GM03348 (cell line): ENCODE data around the gene C13orf42.
A peak's percentile ranks its signal among the peaks of the same experiment; 100 is the strongest.
"Not testable (repeated sequence)": the region's sequence is repeated elsewhere in the genome, so short reads cannot be mapped to it uniquely, and the experiment has no call there.

Source experiments
- DNase-seq: peaks from one replicate; pipeline ENCODE4 v3.0.0; 2012; ENCODE audit warnings: low spot score

C13orf42 gene

DNA sequence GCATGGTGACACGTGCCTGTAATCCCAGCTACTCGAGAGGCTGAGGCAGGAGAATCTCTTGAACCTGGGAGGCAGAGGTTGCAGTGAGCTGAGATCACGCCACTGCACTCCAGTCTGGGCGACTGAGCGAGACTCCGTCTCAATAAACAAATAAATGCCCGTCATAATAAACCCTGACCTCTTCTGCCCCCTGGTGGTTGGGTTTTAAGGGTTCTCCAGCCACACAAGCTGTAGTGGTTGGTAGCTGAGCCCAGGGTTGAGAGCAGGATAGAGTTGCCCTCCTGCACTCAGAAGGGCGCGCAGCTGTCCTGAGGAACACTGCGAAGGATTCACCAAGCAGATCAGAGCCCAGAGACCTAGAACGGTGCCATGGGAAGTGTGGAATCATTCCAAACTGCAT is 9.8 kb upstream of the C13orf42 start:
- DNase-seq = not testable (repeated sequence)

DNA sequence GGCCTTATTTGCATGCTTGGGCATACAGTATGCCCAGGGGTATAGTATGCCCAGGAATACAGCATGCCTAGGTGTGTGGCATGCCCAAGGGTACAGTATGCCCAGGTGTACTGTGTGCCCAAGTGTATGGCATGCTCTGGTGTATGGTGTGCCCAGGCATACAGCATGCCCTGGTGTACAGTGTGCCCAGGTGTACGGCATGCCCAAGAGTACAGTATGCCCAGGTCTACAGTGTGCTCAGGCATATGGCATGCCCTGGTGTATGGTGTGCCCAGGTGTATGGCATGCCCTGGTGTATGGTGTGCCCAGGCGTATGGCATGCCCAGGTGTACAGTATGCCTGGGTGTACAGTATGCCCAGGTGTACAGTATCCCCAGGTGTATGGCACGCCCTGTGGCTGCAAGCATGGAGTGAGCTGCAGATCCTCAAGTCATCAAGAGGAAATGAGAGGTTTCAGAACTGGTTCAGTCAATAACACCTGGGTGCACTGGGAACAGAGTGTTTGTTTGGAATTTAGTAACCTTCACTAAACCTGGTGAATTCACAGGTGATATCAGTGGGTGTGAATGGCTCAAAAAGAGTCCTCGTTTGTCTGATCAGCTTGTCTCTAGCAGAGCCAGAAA is 7.8 kb upstream of the C13orf42 start:
- DNase-seq = no peak

DNA sequence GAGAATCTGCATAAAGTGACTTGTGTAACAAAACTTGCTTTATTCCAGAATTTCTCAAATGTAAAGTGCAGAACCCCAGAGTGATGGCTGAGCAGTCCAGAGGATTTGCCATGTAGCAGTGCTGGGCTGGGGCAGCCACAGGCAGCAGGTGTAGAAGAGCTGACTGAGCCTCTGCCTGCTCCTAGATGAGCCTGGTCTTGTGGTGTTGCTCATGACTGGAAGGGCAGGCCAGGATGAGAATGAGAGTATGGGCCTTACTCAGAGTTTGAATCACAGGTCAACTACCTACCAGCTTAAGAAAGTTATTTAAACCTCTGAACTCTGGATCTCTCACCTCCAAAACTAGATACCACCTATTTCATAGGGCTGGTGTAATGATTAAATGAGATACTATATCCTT is 2.9 kb upstream of the C13orf42 start:
- no peak for DNase-seq

DNA sequence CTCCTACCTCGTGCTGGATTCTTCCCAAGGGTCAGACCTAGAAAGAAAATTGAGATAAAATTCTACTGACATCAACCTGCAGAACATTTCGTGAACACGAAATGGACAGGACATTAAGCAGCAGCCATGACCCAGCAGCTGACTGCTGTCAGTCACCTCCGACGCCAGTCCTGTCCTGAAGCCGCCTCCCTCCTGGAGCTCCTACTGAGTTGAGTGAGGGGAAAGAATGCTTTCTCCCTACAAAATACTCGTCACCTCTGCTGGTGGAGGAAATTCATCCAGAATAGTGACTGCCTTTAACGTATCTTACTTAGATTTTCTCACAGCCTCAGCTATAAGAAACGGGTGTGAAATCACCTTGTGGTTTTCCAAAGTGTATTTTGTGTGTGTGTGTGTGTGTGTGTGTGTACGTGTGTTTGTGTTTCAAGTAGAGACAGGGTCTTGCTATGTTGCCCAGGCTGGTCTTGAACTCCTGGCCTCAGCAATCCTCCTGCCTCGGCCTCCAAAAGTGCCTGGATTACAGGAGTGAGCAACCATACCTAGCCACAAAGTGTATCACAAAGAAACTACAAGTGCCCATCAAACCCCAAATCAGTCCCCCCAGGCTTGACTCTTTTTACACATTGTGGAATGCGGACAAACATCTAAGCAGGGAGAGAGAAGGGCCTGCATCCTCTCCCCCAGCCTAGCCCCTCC is 2.3 kb upstream of the C13orf42 start:
- no peak for DNase-seq

DNA sequence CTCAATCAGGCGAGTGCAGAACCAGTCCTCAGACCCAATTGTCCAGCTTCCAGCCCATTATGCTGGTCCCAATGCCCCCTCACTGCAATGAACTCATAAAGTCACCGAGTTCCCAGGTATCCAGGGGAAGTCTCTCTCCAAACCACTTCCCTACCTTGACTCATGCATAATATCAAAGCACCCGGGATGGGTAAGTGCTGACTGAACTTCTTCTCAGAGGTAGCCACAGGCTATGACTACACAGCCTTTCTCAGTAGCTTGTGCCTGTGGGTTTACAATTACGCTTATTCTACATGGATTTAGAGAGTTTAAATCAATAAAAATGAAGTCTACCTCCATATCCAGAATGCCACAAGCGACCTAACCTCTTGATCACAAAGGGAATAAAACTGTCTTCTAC is 1.7 kb upstream of the C13orf42 start:
- no peak for DNase-seq

DNA sequence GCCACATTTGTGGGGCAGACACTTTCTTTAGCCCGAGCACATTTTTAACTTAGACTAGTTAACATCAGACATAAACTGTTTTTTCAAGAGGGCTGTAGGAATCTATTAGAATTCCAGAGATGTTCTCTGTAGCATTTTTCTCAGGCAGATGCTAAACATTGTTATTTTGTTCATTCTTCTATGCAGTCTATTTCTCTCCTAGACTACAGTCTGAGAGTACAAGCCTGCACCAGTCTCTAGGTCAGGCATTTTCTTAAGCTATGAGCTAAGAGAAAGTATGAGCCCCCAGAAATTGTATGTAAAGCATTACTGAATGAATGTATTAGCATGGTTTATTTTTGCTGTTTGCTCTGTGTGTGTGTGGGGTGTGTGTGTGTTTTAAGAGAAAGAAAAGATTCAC is 923 bp upstream of the C13orf42 start:
- no peak for DNase-seq

DNA sequence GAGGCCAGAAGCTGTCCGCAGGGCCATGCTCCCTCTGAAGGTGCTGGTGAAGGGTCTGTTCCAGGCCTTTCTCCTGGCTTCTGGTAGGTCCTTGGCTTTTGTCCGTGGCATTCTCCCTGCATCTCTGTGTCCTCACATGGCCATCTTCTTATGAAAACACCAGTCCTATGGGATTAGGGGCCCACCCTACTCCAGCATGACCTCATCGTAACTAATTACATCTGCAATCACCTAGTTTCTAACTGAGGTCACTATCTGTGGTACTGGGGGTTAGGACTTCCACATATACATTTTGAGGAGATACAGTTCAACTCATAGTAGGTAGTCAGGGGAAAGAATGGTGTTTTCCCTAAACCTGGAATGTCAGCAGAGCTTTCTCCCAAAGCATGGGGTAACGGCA is 3.1 kb downstream of the C13orf42 start:
- DNase-seq = no peak

DNA sequence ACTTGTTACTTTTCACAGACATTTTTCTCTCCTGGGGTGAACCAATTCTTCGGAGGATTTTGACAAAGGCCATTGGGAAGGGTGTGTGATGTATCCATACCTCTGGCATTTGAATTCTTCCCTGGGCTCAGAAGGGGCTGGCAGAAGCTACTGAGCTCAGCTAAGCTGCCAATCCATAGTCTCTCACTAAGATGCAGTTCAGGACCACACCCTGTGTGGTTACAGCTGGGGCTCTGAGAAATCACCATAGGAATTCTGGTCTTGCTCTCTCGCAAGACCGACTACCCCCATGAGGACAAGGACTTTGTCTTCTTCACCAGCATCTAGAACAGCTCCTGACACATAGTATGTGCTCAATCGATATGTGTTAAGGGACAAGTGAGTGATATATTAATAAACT is 6.0 kb downstream of the C13orf42 start:
- no peak for DNase-seq

DNA sequence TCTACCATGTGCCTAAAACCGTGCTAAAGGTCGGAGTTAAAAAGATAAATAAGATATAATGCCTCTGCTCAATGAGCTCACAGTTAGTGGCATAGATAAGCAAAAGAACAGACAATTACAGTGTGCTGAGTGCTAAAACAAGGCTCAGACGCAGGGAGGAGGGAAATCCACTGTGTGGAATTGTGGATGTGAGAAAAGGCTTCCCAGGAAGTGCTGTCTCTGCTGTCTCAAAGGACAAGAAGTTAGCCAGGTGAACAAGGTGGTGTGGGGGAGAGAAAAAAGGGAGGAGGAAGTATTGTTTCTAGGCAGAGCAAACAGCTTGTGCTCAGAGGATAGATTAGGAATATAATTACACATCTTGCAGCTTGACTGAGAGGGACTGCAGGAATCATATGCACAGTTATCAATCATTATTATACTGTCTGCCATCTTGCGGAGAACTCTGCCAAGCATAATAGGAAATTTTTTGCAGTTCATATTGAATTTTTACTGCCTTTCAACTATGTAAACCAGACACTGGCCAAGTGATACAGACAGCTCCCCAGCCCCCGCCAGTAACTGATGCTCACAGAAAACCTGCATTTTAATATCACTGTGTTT is 9.3 kb downstream of the C13orf42 start:
- DNase-seq = no peak

DNA sequence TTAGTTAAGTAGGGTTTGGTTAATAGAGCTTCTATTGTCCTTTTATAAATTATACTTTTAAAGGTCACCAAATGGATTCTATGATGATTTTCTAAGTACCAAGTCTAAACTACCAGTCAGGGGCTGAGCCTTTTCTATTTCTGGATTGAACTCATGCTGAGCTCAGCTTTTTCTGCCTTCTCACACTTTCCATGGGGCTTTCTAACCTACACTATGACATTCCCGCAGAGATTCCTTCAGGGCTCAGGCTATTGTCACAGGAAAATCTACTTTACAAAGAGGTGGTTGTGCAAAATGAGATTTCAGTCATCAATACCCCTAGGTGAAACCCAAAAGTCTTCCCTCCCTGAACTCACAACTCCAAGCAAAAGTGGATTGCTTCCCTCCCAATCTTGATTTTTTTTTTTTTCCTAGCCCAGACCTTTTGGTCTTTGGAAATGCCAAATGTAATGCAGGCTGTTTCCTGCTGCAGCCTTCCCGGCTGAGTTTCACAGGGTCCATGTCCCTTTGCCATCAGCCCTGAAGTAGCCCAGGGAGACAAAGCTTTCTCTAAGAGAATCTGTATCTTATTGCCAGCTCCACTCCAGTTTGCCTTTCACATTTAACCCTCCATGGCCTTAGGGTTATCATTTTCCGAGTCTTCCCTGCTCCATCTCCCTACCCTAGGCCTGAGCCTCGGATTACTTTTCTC is 13.6 kb downstream of the C13orf42 start:
- DNase-seq = no peak

DNA sequence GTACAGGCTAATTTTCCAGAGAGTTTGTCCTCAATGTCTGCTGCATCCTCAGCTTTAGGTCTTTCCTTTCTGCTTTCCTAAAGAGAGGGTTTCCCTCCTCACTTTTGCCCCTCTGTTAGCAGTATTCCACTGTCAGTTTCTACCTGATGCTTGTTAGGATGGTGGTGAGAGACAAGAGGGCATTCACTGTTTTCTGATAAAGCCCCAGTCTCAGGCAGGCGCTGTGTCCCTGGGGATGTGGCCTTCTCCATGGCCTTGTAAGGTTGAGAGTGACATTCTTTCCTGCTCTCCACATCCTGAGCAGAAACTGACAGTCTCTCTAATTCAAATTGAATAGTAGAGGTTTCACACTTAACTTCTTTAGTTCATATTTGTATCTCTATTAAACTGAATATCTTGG is 14.9 kb downstream of the C13orf42 start:
- no peak for DNase-seq

DNA sequence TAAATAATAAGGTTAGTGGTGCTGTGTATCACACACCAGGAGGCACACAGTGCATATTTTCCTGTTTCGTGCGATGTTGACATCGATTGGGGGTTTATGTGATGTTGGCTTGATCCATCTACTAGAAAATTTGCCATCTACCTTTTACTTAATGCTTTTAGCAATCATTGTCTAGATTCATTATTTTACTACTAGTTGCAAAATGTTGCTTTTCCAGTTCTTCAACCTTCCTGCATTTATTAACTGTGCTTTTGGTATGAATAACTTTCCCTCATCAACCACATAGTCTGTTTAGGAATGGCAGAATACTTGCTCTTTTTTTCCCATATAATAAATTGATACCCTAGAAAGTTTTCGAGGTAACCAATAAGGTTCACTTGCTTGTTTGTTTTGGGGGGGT is 17.5 kb downstream of the C13orf42 start:
- no peak for DNase-seq

DNA sequence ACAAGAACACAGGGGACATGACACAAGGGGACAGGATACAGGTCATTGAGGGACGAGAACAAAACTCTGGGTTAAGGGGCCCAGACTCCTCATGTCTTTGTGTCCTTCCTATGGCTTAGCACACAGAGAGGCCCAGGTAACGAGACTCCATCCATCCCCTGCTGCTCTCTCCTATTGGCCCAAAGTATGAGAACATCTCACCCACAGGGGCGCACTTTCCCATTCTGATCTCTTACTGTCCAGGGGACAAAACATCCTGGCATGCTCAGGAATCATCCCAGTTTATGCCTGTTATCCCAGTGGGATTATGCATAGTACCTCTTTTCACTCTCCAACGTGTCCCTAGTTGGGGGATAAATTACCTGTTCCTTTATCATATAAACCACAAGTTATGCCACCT is 19.2 kb downstream of the C13orf42 start:
- no peak for DNase-seq

DNA sequence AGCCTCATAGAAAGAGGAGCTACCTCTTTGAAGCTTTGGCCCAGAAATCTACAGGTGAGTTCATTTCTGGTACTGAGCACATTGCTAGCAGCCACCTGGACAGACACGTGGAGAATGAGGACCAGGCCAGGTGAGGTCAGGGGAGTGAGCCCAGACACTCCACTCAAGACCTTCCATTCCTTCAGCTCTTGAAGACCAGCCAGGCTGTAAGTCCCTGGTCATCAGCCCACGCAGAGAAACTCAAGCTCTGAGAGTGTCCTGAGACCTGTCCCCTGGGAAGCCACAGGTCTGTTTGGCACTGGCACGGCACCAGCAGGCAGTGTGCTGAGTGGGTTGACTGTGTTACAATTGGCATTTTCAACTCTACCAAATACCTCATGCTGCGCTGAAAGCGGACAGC is 27.4 kb downstream of the C13orf42 start:
- DNase-seq = no peak

DNA sequence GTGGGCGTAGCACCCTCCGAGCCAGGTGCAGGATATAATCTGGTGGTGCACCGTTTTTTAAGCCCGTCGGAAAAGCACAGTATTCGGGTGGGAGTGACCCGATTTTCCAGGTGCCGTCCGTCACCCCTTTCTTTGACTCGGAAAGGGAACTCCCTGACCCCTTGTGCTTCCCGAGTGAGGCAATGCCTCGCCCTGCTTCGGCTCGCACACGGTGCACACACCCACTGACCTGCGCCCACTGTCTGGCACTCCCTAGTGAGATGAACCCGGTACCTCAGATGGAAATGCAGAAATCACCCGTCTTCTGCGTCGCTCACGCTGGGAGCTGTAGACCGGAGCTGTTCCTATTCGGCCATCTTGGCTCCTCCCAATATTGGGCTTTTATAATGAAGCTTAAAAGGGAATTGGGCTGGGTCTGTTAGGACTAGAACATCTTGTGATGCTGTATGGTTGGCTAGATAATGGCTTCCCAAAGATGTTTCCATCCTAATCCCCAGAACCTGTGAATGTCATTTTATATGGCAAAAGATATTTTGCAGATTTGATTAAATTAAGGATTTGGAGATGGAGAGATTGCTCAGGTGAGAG is 30.5 kb downstream of the C13orf42 start:
- not testable (repeated sequence) for DNase-seq

DNA sequence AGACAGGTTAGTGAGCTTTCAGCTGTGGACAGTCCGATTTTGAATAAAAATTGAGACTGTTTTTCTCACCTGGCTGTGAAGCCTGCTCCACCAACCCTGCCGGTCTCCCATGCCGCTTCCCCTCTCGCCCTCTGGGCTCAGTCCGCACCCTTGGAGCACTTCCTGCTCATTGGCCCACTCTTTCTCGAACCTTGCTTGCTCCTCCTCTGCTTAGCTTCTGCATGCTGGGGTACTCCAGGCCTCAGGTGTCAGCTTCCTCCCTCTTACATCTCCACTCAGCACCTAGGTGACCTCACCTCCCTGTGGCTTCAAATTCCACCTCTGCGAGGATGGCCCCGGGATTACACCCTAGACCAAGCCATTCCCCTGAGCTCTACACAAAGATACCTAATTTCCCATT is 39.6 kb downstream of the C13orf42 start:
- DNase-seq = no peak

DNA sequence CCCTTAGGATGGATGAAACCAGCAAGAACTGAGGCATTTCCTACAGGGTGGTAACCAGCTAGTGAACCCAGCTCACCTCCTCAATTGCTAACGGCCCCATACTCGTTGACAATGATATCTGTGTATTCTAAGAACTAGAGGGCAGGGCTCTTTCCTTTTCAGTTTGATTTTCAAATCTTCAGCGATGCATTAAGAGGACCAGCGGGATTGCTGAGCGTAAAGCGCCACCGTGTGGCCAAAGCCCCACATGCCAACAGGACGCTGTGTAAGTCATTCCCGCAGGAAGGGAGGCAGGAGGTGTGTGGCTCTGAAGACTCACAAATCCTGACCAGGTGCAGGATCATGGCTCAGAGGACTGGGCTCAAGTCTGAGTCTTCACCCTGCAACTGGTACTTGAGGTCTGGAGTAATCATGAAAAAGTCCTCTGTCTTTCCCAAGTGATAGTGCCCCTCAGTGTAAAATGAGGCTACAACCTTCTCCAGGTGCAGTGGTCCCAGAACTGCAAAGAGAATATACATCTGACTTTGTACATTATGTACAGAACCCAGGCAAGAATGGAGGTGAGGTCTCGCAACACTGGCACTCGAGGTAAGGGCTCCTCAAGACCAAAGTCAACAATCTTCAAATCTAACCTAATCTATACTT is 40.9 kb downstream of the C13orf42 start:
- peak; percentile 84 for DNase-seq

DNA sequence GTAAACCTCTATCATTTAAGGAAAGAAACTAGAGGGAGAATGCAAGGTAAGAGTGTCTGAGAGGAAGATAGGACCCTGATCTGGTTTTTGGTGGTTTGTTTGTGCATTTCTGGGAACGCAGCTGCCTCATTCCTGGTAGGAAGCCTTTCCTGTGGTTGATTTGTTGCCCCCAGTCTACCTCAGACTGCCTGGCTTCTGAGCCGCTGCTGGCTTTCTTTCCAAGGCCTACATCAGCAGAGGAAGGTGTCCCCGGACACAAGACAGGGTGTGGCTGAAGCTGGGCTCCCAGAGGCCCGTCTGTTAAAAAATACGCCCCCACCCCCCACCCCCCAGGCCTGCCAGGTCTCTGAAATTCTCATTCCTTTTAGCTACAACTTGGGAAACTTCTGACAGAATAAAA is 42.6 kb downstream of the C13orf42 start:
- no peak for DNase-seq

DNA sequence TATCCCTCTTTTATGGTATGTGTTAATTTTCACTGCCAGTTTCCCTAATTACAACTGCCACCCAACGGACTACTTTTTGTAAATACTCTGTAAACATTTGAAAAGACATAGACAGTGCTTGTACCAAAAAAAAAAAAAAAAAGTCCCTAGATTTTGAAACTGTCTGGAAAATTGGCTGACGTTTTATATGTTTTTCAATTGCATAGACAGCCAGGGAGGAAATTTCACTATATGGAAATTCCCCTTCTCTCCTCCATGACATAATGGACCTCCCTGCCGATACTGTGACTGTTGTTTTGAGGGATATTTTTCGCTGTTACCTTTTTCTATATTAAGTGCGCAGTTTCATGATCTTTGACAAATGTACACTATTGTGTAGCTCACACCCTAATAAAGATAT is 43.4 kb downstream of the C13orf42 start:
- DNase-seq = no peak

DNA sequence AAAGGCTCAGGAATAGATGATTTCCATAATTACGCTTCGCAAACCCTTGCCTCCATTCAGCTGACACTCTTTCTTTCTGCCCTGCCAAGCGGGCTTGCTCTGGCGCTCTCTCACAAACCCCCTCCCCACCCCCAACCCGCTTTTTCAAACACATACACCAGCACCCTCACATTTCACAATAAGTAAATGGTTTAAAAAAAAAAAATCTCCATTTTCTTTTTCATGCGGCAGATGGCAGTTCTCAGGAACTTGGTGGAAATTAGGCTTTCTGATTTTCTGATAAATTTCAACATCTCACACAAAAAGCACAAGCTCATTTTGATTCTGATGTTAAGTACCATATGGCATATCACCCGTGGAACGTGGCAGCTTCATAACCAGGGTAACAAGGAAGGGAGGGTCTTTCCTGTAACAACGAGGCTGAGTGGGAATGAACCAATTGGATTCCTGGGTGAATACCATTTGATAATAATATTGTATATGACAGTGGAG is 43.8 kb downstream of the C13orf42 start:
- DNase-seq = no peak

DNA sequence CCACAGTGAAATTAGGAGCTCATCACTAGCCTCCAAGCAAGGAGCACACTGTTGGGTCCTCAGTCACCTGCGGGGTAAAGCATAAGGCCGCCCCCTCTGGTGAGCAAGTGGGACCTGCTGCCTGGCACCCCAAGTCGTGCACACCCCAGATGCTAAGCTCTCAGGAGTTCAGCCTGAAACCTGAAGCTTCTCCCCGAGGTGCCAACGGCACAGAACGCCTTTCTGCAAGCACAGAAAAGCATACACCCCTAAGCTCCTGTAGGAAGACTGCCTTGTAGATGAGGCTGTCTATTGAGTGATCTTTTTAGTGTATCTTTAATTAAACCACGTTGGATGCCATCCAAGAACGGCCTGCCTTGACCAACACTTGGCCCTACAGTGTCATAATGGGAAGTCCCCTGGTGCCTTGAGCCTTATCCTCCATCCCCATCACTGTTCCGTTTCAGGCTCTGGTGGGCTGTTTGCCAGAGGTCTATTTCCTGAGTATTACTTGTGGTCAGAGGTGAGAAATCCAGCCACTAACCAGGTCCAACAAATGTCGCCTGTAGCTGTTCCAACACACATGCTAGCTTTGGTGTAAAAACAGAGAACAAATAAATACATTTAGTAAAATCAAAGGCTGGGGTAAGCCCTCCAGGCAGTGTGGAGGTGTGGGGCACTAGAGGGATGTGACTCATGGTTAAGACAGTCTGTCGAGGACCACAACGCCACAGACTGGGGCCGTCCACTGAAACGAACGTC is 44.8 kb downstream of the C13orf42 start:
- DNase-seq = no peak
